Measurements from ENCODE around the gene GTF2E1.
"Not testable (repeated sequence)": the region's sequence is repeated elsewhere in the genome, so short reads cannot be mapped to it uniquely, and the experiment has no call there.

GTF2E1 gene

GRCh38 chr3:120756061-120756460 is 13.5 kb downstream of the GTF2E1 start:
- DNase-seq, result no peak

- not testable (repeated sequence) for DNase-seq
Measured at GRCh38 chr3:120758551-120758950, 16.0 kb downstream of the GTF2E1 start.

- no peak for DNase-seq
Measured at GRCh38 chr3:120762615-120763014, 20.1 kb downstream of the GTF2E1 start.

- no peak for DNase-seq
Measured at GRCh38 chr3:120763601-120764000, 21.1 kb downstream of the GTF2E1 start.

GRCh38 chr3:120764206-120764605 is 21.7 kb downstream of the GTF2E1 start:
- DNase-seq, result no peak

- no peak for DNase-seq
Measured at GRCh38 chr3:120765830-120766493, 23.4 kb downstream of the GTF2E1 start.

- no peak for DNase-seq
Measured at GRCh38 chr3:120766576-120766975, 24.0 kb downstream of the GTF2E1 start.

GRCh38 chr3:120767106-120767505 is 24.6 kb downstream of the GTF2E1 start:
- no peak for DNase-seq

- DNase-seq, result no peak
Measured at GRCh38 chr3:120769436-120769835, 26.9 kb downstream of the GTF2E1 start.

- no peak for DNase-seq
Measured at GRCh38 chr3:120770891-120771290, 28.3 kb downstream of the GTF2E1 start.

GRCh38 chr3:120772081-120772480 is 29.5 kb downstream of the GTF2E1 start:
- no peak for DNase-seq

GRCh38 chr3:120773932-120774331 is 31.4 kb downstream of the GTF2E1 start:
- no peak for DNase-seq

- DNase-seq, result no peak
Measured at GRCh38 chr3:120775411-120775810, 32.9 kb downstream of the GTF2E1 start.

GRCh38 chr3:120778776-120779175 is 36.2 kb downstream of the GTF2E1 start:
- DNase-seq, result no peak

GRCh38 chr3:120780977-120781376 is 38.4 kb downstream of the GTF2E1 start:
- no peak for DNase-seq

GRCh38 chr3:120785832-120786231 is 43.3 kb downstream of the GTF2E1 start:
- DNase-seq, result not testable (repeated sequence)

GRCh38 chr3:120791010-120791409 is 48.5 kb downstream of the GTF2E1 start:
- no peak for DNase-seq

GRCh38 chr3:120791913-120792312 is 49.4 kb downstream of the GTF2E1 start:
- no peak for DNase-seq

GRCh38 chr3:120793601-120794000 is 51.1 kb downstream of the GTF2E1 start:
- no peak for DNase-seq

GRCh38 chr3:120795017-120795648 is 52.6 kb downstream of the GTF2E1 start:
- DNase-seq, result peak; percentile 84 to 91

GRCh38 chr3:120795959-120796358 is 53.4 kb downstream of the GTF2E1 start:
- DNase-seq, result no peak

- no peak for DNase-seq
Measured at GRCh38 chr3:120796976-120797375, 54.4 kb downstream of the GTF2E1 start.

GRCh38 chr3:120797857-120798256 is 55.3 kb downstream of the GTF2E1 start:
- DNase-seq, result no peak

GRCh38 chr3:120798346-120798745 is 55.8 kb downstream of the GTF2E1 start:
- DNase-seq, result no peak

- DNase-seq, result no peak
Measured at GRCh38 chr3:120800625-120801024, 58.1 kb downstream of the GTF2E1 start.
